Measurements from ENCODE around the gene CPNE2.

The CPNE2 gene

DNA sequence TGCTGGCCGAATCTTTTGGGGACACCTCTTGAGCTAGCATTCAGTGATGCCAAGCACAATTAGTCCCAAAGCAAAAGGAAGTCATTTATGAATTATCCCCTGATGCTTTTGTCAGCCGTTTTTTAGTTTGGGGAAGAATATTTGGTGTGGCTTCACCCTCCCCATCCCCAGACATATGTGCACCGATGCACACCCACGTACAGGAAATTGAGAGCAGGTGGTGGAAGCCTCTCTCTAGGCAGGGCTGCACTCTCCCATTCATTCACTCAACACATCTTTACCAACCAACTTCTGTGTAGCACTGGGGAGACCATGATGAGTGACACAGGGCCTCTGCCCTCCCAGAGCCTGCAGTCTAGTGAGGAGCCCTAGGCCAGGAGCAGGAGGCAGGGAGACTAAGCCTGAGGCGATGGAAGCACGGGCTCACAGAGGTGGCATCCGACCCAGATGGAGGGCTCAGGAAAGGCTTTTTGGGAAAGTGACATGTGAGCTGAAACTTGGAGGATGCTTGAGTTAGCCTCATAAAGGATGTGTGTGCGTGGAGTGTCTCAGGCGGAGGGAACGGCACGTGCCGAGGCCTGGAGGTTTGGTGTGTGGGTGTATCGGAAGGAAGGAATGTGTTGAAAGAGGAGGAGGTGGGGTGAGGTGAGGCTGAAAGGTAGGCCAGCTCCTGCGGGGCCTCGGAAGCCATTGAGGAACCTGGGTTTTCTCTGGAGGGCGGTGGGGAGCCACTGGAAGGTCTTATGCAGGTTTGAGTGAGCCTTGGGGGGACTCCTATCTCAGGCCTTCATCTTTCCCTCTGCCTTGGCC is 49.6 kb downstream of the CPNE2 start:
- Histone ChIP-seq H3K9ac (ENCODE audit: low read length) (no peak overlapping the region), H2BK120ac (ENCODE audit: low read depth, low read length) (no peak overlapping the region), H3K36me3 (ENCODE audit: control insufficient read depth in 1 of 2, insufficient read depth in 2 of 2, low read depth in 1 of 2, low read length in 2 of 2) (peaks cover 0 to 28% of the 10 kb centered on the region in 2 experiments), H2AFZ (ENCODE audit: low read depth, low read length) (no peak overlapping the region), H2AK5ac (ENCODE audit: low read length, severe bottlenecking) (no peak overlapping the region), H2BK12ac (ENCODE audit: low read length in 2 of 2) (no peak overlapping the region), H3K4me2 (ENCODE audit: low read length, poor library complexity, severe bottlenecking) (no peak overlapping the region), H3K27ac (ENCODE audit: low read length, poor library complexity, severe bottlenecking) (no peak overlapping the region), H3K27me3 (ENCODE audit: control insufficient read depth in 1 of 2, insufficient read depth in 1 of 2, low read length in 2 of 2) (no peaks in the 10 kb centered on the region), H2BK5ac (ENCODE audit: low read depth, low read length, poor library complexity, severe bottlenecking) (no peak overlapping the region), H2BK15ac (ENCODE audit: low read depth, poor library complexity, severe bottlenecking) (no peak overlapping the region), H4K91ac (ENCODE audit: low read length) (no peak overlapping the region), H3K14ac (ENCODE audit: low read length in 2 of 2) (no peak overlapping the region), H3K4me3 (ENCODE audit: insufficient read depth in 1 of 2, low read depth in 1 of 2, low read length in 2 of 2) (no peak overlapping the region), H4K8ac (ENCODE audit: low read length) (no peak overlapping the region), H3K9me3 (ENCODE audit: control insufficient read depth, low read length) (no peaks in the 10 kb centered on the region), H3K4ac (ENCODE audit: low read depth in 1 of 2, low read length in 2 of 2) (no peak overlapping the region), H3K18ac (ENCODE audit: low read depth in 1 of 2, low read length in 2 of 2) (no peak overlapping the region), H3K4me1 (ENCODE audit: control insufficient read depth, insufficient read depth, low read depth, low read length) (peaks cover 11% of the 10 kb centered on the region), H3K23ac (ENCODE audit: low read length in 2 of 2) (no peak overlapping the region), H3K79me1 (replicated peaks; ENCODE audit: low read length, poor library complexity, severe bottlenecking) (no peaks in the 10 kb centered on the region)
- WGBS: 90% methylated on average over 15 of the region's 16 CpGs
- DNase-seq: no peak

DNA sequence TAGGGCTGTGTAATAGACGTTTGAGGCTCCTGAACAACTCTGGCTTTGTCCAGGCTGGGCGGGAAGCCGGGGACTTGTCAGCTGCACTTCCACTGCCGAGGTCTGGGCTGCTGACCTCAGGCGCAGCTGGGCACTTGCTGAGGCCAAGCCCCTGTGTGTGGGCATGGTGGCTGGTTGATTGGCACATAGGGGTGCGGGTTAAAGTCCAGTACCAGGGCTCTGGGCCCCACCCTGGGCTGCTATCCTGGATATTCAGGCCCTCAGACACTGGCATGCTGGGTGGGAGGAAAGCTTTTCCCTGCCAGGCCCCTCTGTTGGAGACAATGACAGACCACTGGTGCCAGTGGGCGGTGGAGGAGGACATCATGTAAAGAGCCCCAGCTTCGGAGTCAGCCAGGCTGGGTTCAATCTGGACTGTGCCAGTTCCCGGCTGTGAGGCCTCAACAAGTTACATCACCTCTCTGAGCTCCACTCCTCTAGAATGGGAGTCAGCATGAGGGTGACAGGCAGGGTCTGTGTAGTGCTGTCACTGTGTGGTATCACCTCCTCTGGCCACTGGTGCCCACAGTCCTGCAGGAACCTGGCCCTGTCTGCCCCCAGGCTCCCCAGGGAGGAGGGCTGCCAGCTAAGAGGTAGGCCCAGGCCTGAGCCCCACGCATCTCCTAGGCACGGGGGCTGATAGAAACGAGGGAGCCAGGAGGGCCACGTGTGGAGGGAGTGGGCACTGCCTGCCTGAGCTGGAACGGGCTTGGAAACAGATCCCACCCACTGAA is 51.0 kb downstream of the CPNE2 start:
- Histone ChIP-seq H3K4ac (ENCODE audit: low read depth in 1 of 2, low read length in 2 of 2) (no peak overlapping the region), H3K4me3 (ENCODE audit: insufficient read depth in 1 of 2, low read depth in 1 of 2, low read length in 2 of 2) (no peak overlapping the region), H2AFZ (ENCODE audit: low read depth, low read length) (no peak overlapping the region), H3K23ac (ENCODE audit: low read length in 2 of 2) (no peak overlapping the region), H2BK5ac (ENCODE audit: low read depth, low read length, poor library complexity, severe bottlenecking) (no peak overlapping the region), H3K4me2 (ENCODE audit: low read length, poor library complexity, severe bottlenecking) (no peak overlapping the region), H2BK12ac (ENCODE audit: low read length in 2 of 2) (no peak overlapping the region), H4K91ac (ENCODE audit: low read length) (no peak overlapping the region), H3K79me1 (replicated peaks; ENCODE audit: low read length, poor library complexity, severe bottlenecking) (no peaks in the 10 kb centered on the region), H3K4me1 (ENCODE audit: control insufficient read depth, insufficient read depth, low read depth, low read length) (peaks cover 17% of the 10 kb centered on the region), H3K36me3 (ENCODE audit: control insufficient read depth in 1 of 2, insufficient read depth in 2 of 2, low read depth in 1 of 2, low read length in 2 of 2) (peaks cover 0 to 25% of the 10 kb centered on the region in 2 experiments), H4K8ac (ENCODE audit: low read length) (no peak overlapping the region), H3K27me3 (ENCODE audit: control insufficient read depth in 1 of 2, insufficient read depth in 1 of 2, low read length in 2 of 2) (no peaks in the 10 kb centered on the region), H2AK5ac (ENCODE audit: low read length, severe bottlenecking) (no peak overlapping the region), H3K9me3 (ENCODE audit: control insufficient read depth, low read length) (no peaks in the 10 kb centered on the region), H3K27ac (ENCODE audit: low read length, poor library complexity, severe bottlenecking) (no peak overlapping the region), H2BK120ac (ENCODE audit: low read depth, low read length) (no peak overlapping the region), H2BK15ac (ENCODE audit: low read depth, poor library complexity, severe bottlenecking) (no peak overlapping the region), H3K14ac (ENCODE audit: low read length in 2 of 2) (no peak overlapping the region), H3K9ac (ENCODE audit: low read length) (no peak overlapping the region), H3K18ac (ENCODE audit: low read depth in 1 of 2, low read length in 2 of 2) (no peak overlapping the region)
- DNase-seq: no peak
- 89% methylated on average over 13 of the region's 14 CpGs for WGBS

DNA sequence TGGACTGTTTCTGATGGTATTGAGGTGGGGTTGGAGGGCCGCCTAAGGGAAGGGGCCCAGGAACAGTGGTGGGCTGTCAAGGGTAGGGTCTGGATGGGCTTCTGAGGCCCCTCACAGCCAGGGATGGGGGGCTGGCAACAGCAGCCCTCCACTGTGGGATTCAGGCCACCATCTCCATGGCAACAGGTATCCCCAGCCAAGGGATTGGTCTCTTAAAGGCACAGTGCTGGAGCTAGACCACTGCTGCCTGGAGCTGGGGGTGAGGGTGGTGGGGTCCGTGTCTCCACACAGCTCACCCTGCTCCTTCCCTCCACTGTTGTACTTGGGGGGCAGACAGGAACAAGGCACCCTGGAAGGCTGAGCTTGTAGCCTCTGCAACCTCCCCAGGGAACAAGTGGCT is 51.6 kb downstream of the CPNE2 start:
- 97% methylated on average over 2 of the region's 2 CpGs for WGBS
- Histone ChIP-seq H3K79me1 (replicated peaks; ENCODE audit: low read length, poor library complexity, severe bottlenecking) (no peaks in the 10 kb centered on the region), H3K18ac (ENCODE audit: low read depth in 1 of 2, low read length in 2 of 2) (no peak overlapping the region), H4K91ac (ENCODE audit: low read length) (no peak overlapping the region), H3K36me3 (ENCODE audit: control insufficient read depth in 1 of 2, insufficient read depth in 2 of 2, low read depth in 1 of 2, low read length in 2 of 2) (peaks cover 0 to 30% of the 10 kb centered on the region in 2 experiments), H3K4me1 (ENCODE audit: control insufficient read depth, insufficient read depth, low read depth, low read length) (peaks cover 17% of the 10 kb centered on the region), H3K27ac (ENCODE audit: low read length, poor library complexity, severe bottlenecking) (no peak overlapping the region), H3K27me3 (ENCODE audit: control insufficient read depth in 1 of 2, insufficient read depth in 1 of 2, low read length in 2 of 2) (no peaks in the 10 kb centered on the region), H3K23ac (ENCODE audit: low read length in 2 of 2) (no peak overlapping the region), H4K8ac (ENCODE audit: low read length) (no peak overlapping the region), H2BK12ac (ENCODE audit: low read length in 2 of 2) (no peak overlapping the region), H3K4ac (ENCODE audit: low read depth in 1 of 2, low read length in 2 of 2) (no peak overlapping the region), H2BK15ac (ENCODE audit: low read depth, poor library complexity, severe bottlenecking) (no peak overlapping the region), H2BK120ac (ENCODE audit: low read depth, low read length) (no peak overlapping the region), H3K14ac (ENCODE audit: low read length in 2 of 2) (peak overlapping the region in 1 of 2 experiments; percentile 66), H2BK5ac (ENCODE audit: low read depth, low read length, poor library complexity, severe bottlenecking) (no peak overlapping the region), H3K9me3 (ENCODE audit: control insufficient read depth, low read length) (no peaks in the 10 kb centered on the region), H2AK5ac (ENCODE audit: low read length, severe bottlenecking) (no peak overlapping the region), H3K4me2 (ENCODE audit: low read length, poor library complexity, severe bottlenecking) (no peak overlapping the region), H3K4me3 (ENCODE audit: insufficient read depth in 1 of 2, low read depth in 1 of 2, low read length in 2 of 2) (peak overlapping the region in 1 of 2 experiments; percentile 24), H3K9ac (ENCODE audit: low read length) (no peak overlapping the region), H2AFZ (ENCODE audit: low read depth, low read length) (no peak overlapping the region)
- no peak for DNase-seq
